Islet precursor cell (in vitro differentiated cells): ENCODE data around the gene RPL41.
A peak's percentile ranks its signal among the peaks of the same experiment; 100 is the strongest.

Source experiments
- DNase-seq: peaks from one replicate; pipeline ENCODE4 v3.0.0-alpha.2; 2018

Gene RPL41

GRCh38 chr12:56157201-56158028 lies 41.0 kb downstream of the RPL41 start:
- peak; percentile 97 for DNase-seq

GRCh38 chr12:56158029-56158925 lies 41.8 kb downstream of the RPL41 start, which contains the start of gene MYL6:
Gene MYL6 (plus strand): TSS chr12:56158359. CDS start chr12:56158402, 43 bp downstream.
- peak; percentile 99 for DNase-seq

GRCh38 chr12:56158926-56159461 lies 42.6 kb downstream of the RPL41 start:
- peak; percentile 90 for DNase-seq

GRCh38 chr12:56159482-56160192 lies 43.2 kb downstream of the RPL41 start:
- no peak for DNase-seq

- no peak for DNase-seq
Observed at GRCh38 chr12:56160193-56160763, 43.8 kb downstream of the RPL41 start.

GRCh38 chr12:56160894-56161689 lies 44.7 kb downstream of the RPL41 start:
- no peak for DNase-seq

- no peak for DNase-seq
Observed at GRCh38 chr12:56161690-56162351, 45.4 kb downstream of the RPL41 start.

- no peak for DNase-seq
Observed at GRCh38 chr12:56162468-56163290, 46.2 kb downstream of the RPL41 start.

GRCh38 chr12:56163533-56164344 lies 47.3 kb downstream of the RPL41 start:
- no peak for DNase-seq

- DNase-seq = no peak
Observed at GRCh38 chr12:56164345-56164729, 47.9 kb downstream of the RPL41 start.

- no peak for DNase-seq
Observed at GRCh38 chr12:56165369-56165768, 48.9 kb downstream of the RPL41 start.
